ENCODE measurements around the gene BANP. TPM values are rescaled to one million over a fixed set of nuclear protein-coding genes. Genes with fewer than 3 reads are reported as not detected.
"Not testable (repeated sequence)": the region's sequence is repeated elsewhere in the genome, so short reads cannot be mapped to it uniquely, and the experiment has no call there.

The BANP gene
- total RNA-seq, 1 experiment from 2014 or later, result 34.5 TPM

GRCh38 chr16:88026964-88027938, 76.0 kb downstream of the BANP start:
- DNase-seq (ENCODE audit: low spot score) (no peak), ATAC-seq (no peak)
- Mint-ChIP-seq H3K4me3 (no peak overlapping the region), H3K9me3 (no peaks in the 10 kb centered on the region), H3K4me1 (peaks cover 49% of the 10 kb centered on the region), H3K36me3 (peaks cover 21% of the 10 kb centered on the region), H3K27ac (peak overlapping the region; percentile 84), H3K27me3 (ENCODE audit: low read depth) (no peaks in the 10 kb centered on the region)
- ChIA-PET CTCF (no interaction called here), POLR2A (no interaction called here)
- TF ChIP-seq MXD4 (CRISPR knock-in tag; IDR thresholded peaks at IDR 0.05; ENCODE audit: borderline replicate concordance) (no peak), ZNF396 (CRISPR knock-in tag; IDR thresholded peaks at IDR 0.05; ENCODE audit: borderline replicate concordance) (no peak), ZNF416 (CRISPR knock-in tag; IDR thresholded peaks at IDR 0.05) (no peak)
- TF ChIP-seq, protein P1, sequence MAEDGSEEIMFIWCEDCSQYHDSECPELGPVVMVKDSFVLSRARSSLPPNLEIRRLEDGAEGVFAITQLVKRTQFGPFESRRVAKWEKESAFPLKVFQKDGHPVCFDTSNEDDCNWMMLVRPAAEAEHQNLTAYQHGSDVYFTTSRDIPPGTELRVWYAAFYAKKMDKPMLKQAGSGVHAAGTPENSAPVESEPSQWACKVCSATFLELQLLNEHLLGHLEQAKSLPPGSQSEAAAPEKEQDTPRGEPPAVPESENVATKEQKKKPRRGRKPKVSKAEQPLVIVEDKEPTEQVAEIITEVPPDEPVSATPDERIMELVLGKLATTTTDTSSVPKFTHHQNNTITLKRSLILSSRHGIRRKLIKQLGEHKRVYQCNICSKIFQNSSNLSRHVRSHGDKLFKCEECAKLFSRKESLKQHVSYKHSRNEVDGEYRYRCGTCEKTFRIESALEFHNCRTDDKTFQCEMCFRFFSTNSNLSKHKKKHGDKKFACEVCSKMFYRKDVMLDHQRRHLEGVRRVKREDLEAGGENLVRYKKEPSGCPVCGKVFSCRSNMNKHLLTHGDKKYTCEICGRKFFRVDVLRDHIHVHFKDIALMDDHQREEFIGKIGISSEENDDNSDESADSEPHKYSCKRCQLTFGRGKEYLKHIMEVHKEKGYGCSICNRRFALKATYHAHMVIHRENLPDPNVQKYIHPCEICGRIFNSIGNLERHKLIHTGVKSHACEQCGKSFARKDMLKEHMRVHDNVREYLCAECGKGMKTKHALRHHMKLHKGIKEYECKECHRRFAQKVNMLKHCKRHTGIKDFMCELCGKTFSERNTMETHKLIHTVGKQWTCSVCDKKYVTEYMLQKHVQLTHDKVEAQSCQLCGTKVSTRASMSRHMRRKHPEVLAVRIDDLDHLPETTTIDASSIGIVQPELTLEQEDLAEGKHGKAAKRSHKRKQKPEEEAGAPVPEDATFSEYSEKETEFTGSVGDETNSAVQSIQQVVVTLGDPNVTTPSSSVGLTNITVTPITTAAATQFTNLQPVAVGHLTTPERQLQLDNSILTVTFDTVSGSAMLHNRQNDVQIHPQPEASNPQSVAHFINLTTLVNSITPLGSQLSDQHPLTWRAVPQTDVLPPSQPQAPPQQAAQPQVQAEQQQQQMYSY (CRISPR knock-in tag; IDR thresholded peaks at IDR 0.05), result no peak
- TF ChIP-seq, protein P2, sequence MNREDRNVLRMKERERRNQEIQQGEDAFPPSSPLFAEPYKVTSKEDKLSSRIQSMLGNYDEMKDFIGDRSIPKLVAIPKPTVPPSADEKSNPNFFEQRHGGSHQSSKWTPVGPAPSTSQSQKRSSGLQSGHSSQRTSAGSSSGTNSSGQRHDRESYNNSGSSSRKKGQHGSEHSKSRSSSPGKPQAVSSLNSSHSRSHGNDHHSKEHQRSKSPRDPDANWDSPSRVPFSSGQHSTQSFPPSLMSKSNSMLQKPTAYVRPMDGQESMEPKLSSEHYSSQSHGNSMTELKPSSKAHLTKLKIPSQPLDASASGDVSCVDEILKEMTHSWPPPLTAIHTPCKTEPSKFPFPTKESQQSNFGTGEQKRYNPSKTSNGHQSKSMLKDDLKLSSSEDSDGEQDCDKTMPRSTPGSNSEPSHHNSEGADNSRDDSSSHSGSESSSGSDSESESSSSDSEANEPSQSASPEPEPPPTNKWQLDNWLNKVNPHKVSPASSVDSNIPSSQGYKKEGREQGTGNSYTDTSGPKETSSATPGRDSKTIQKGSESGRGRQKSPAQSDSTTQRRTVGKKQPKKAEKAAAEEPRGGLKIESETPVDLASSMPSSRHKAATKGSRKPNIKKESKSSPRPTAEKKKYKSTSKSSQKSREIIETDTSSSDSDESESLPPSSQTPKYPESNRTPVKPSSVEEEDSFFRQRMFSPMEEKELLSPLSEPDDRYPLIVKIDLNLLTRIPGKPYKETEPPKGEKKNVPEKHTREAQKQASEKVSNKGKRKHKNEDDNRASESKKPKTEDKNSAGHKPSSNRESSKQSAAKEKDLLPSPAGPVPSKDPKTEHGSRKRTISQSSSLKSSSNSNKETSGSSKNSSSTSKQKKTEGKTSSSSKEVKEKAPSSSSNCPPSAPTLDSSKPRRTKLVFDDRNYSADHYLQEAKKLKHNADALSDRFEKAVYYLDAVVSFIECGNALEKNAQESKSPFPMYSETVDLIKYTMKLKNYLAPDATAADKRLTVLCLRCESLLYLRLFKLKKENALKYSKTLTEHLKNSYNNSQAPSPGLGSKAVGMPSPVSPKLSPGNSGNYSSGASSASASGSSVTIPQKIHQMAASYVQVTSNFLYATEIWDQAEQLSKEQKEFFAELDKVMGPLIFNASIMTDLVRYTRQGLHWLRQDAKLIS (CRISPR knock-in tag; IDR thresholded peaks at IDR 0.05; ENCODE audit: borderline replicate concordance), result no peak

DNA sequence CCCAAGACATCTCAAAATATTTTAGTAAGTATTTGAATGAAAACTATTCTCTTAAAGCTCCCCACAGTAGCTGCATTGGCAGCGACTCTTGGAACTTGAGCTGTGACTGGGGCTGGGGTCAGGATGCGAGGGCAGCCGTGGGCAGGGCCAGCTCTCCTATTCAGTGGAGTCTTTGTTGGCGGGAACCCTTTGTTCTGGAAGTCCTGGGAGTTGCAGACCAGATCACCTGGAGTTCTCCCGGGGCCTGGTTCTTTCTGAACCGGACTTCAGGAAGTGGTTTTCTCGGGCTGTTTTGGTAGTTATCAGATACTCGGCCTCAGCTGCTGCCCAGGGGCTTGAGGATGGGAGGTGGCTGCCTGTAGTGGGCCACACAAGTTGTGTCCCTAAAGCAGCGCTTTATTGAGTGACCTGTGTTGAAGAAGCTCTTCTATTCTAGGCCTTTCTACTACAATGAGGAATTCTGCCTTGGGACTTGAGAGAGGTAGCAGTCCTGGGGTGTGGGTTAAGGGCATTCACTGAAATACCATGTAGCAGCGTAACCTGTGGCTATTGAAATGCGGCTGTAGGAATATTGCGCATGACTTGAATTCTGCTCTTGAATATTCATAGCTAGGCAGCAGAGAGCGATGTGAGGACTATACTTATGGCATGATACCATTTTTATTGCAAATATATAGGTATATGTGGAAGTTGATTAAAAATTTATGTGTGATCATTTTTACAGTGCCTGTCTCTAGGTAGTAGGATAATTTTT, 77.1 kb downstream of the BANP start:
- ATAC-seq; H3K27me3 Mint-ChIP-seq (ENCODE audit: low read depth); POLR2A ChIA-PET; H3K9me3 Mint-ChIP-seq; H3K4me3 Mint-ChIP-seq; DNase-seq (ENCODE audit: low spot score); CTCF ChIA-PET: not testable (repeated sequence)
- peaks cover 49% of the 10 kb centered on the region for H3K4me1 Mint-ChIP-seq
- H3K36me3 Mint-ChIP-seq, result peaks cover 22% of the 10 kb centered on the region
- H3K27ac Mint-ChIP-seq, result peak overlapping the region; percentile 97

DNA sequence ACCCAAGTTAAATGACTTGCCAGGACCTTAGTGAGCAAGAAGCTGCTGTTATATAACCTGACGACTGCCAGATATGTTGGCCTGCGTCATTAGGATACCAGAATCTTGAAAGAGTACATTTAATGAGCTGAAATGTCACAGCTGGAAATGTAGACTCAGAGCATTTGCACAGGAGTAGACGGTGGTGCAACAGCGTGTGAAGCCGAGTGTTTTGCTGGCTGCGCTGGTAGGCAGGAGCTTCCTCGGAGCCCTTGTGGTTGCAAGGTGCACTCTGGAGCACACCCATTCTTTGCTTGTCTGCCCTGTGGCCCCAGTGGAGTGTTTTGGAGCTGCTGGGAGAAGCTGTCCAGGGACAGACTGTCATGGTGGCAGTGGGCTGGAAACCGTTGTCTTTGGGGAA, 79.3 kb downstream of the BANP start:
- TF ChIP-seq ATF1 (CRISPR knock-in tag; IDR thresholded peaks at IDR 0.05) (no peak), ZNF121 (CRISPR knock-in tag; IDR thresholded peaks at IDR 0.05) (no peak), MXD4 (CRISPR knock-in tag; IDR thresholded peaks at IDR 0.05; ENCODE audit: borderline replicate concordance) (no peak), E2F4 (CRISPR knock-in tag; IDR thresholded peaks at IDR 0.05; ENCODE audit: borderline replicate concordance, low read depth) (no peak), ZNF263 (CRISPR knock-in tag; IDR thresholded peaks at IDR 0.05; ENCODE audit: low read depth) (no peak), SP1 (CRISPR knock-in tag; conservative IDR thresholded peaks at IDR 0.05) (no peak), NR2C2 (CRISPR knock-in tag; IDR thresholded peaks at IDR 0.05) (no peak), ZNF281 (CRISPR knock-in tag; IDR thresholded peaks at IDR 0.05) (no peak), NFATC4 (CRISPR knock-in tag; IDR thresholded peaks at IDR 0.05) (no peak), NFE2L1 (CRISPR knock-in tag; IDR thresholded peaks at IDR 0.05) (no peak), NFYB (CRISPR knock-in tag; conservative IDR thresholded peaks at IDR 0.05; ENCODE audit: low read depth) (no peak)
- TF ChIP-seq, protein P3, sequence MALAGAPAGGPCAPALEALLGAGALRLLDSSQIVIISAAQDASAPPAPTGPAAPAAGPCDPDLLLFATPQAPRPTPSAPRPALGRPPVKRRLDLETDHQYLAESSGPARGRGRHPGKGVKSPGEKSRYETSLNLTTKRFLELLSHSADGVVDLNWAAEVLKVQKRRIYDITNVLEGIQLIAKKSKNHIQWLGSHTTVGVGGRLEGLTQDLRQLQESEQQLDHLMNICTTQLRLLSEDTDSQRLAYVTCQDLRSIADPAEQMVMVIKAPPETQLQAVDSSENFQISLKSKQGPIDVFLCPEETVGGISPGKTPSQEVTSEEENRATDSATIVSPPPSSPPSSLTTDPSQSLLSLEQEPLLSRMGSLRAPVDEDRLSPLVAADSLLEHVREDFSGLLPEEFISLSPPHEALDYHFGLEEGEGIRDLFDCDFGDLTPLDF (CRISPR knock-in tag; IDR thresholded peaks at IDR 0.05), result no peak
- H3K4me1 Mint-ChIP-seq, result peaks cover 36% of the 10 kb centered on the region
- POLR2A ChIA-PET, result no interaction called here
- no peak for ATAC-seq
- no peaks in the 10 kb centered on the region for H3K9me3 Mint-ChIP-seq
- no peak overlapping the region for H3K4me3 Mint-ChIP-seq
- no peak for DNase-seq (ENCODE audit: low spot score)
- H3K36me3 Mint-ChIP-seq, result peaks cover 37% of the 10 kb centered on the region
- no peaks in the 10 kb centered on the region for H3K27me3 Mint-ChIP-seq (ENCODE audit: low read depth)
- CTCF ChIA-PET, result no interaction called here
- H3K27ac Mint-ChIP-seq, result peak overlapping the region; percentile 88; the same call in 1 of the 2 replicates

Measured in WTC11 (cell line).